Aortic smooth muscle cell (primary cell): Measurements from ENCODE around the gene CSHL1. TPM values are rescaled to one million over a fixed set of nuclear protein-coding genes. Genes with fewer than 3 reads are reported as not detected.

Experiments
- total RNA-seq: library from RNA; depleted of rRNA; stranded (reverse); fragments of >200 nt; gene quantifications from 2 replicates; pipeline ENCODE4 v1.2.3, GENCODE V29; 2014

The CSHL1 gene
- total RNA-seq = not detected in 2 replicates

DNA sequence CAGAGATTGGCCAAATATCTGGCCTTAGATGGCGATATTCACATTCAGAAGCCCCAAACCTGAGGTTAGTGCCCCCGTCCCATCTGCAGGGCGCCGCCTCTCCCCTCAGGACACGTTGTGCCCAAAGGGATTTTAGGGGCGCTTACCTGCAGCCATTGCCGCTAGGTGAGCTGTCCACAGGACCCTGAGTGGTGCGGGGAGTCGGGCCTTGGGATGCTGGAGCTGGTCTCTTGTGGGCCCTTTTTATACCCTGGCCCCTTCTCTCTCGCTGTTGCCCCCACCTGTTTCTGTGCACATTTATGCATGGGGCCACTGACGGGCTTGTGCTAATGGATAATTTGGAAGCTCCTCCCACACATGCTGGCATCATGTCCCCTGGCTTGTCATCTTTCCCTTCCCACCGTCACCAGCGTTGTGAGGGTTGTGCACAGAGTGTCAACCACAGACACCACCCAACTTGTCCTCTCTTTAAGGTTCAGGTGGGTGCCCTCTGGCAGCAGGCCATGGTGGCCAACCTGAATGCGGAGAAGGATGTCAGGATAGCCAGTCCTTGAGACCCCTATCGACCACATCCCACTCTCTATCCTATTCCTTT is at the start of gene CSHL1:
Gene CSHL1, minus strand, starts transcription at position 218 of the 595 bp plus-strand sequence. Its CDS starts 62 bp downstream, at position 156.

DNA sequence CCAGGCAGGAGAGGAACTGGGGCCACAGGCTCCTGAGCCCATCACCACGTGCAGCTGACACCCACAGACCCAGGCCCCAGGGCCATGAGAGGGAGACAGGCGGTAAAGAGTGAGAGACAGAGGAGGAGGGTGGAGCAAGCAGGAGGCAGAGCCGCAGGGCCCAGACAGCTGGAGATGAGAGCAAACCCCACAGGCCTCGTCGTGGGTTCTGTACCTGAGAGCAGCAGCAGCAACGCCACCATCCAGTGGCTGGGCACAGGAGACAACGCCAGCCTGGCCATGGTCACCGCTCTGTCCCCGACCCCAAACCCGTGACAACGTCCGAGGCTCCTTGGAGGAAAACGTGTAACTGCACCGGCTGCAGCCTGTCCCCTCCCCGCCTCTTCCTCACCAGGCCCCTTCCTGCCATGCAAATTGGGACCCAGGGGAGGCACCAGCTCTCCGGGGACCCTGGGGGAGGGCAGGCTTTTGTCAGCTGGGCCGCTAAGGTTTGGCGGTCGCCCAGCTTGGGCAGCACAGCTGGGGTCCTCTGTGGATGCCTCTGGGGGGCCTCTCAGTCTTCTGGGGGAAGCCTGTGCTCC is 21.0 kb upstream of the CSHL1 start, which contains the start of gene CD79B:
Gene CD79B, minus strand, starts transcription at position 351 of the 581 bp plus-strand sequence. Its CDS starts 70 bp downstream, at position 281.

DNA sequence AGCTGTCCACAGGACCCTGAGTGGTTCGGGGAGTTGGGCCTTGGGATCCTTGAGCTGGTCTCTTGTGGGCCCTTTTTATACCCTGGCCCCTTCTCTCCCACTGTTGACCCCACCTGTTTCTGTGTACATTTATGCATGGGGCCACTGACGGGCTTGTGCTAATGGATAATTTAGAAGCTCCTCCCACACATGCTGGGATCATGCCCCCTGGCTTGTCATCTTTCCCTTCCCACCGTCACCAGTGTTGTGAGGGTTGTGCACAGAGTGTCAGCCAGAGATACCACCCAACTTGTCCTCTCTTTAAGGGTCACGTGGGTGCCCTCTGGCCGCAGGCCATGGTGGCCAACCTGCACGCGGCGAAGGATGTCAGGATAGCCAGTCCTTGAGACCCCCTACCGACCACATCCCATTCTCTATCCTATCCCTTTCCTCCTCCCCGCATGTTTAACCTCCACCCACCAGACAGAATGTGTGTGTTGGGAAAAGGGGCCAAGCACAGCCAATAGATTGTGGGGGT is 7.8 kb upstream of the CSHL1 start, which contains the start of gene GH1:
Gene GH1, minus strand, starts transcription at position 51 of the 517 bp plus-strand sequence. CDS start 63 bp downstream, outside the sequence.

DNA sequence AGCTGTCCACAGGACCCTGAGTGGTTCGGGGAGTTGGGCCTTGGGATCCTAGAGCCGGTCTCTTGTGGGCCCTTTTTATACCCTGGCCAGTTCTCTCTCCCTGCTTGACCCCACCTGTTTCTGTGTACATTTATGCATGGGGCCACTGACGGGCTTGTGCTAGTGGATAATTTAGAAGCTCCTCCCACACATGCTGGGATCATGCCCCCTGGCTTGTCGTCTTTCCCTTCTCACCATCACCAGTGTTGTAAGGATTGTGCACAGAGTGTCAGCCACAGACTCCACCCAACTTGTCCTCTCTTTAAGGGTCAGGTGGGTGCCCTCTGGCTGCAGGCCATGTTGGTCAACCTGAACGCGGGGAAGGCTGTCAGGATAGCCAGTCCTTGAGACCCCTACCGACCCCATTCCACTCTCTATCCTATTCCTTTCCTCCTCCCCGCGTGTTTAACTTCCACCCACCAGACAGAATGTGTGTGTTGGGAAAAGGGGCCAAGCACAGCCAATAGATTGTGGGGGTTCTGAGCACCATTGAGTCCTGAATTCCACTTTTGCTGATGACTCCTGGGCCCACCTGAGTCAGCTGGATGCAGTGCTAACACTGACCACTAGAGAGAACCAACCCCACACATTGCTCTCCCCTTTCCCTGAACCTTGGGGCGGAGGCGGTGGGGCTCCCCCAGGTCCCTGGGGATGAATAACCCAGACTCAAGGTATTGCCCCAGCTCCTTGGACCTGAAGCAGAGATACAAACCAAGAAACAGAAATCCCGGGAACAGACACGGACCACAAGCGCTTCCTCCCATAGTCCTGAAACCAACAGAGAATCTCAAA is 14.3 kb downstream of the CSHL1 start, which contains the start of gene CSH1:
Gene CSH1, minus strand, starts transcription at position 51 of the 831 bp plus-strand sequence. CDS start 63 bp downstream, outside the sequence.

GRCh38 chr17:63881935-63882601 is 29.0 kb downstream of the CSHL1 start, which contains the start of gene GH2:
GH2 (minus strand) TSS chr17:63881944; CDS start chr17:63881801, 143 bp downstream.

DNA sequence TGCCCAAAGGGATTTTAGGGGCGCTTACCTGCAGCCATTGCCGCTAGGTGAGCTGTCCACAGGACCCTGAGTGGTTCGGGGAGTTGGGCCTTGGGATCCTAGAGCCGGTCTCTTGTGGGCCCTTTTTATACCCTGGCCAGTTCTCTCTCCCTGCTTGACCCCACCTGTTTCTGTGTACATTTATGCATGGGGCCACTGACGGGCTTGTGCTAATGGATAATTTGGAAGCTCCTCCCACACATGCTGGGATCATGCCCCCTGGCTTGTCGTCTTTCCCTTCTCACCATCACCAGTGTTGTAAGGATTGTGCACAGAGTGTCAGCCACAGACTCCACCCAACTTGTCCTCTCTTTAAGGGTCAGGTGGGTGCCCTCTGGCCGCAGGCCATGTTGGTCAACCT is 37.5 kb downstream of the CSHL1 start, which contains the start of gene CSH2:
Gene CSH2, minus strand, starts transcription at position 101 of the 400 bp plus-strand sequence. Its CDS starts 63 bp downstream, at position 38.

Other genes with a start within 250 kb of the CSHL1 start
- 3.3 and 5.8 TPM in 2 replicates for gene LIMD2, start 211.1 kb downstream of the CSHL1 start, total RNA-seq
- gene STRADA, start 169.5 kb downstream of the CSHL1 start, total RNA-seq = 19.5 and 21.1 TPM in 2 replicates
- gene CCDC47, start 137.7 kb downstream of the CSHL1 start, total RNA-seq = 76.7 and 87.7 TPM in 2 replicates
- gene DDX42, start 137.1 kb downstream of the CSHL1 start, total RNA-seq = 61.2 and 62.7 TPM in 2 replicates
- gene PSMC5, start 83.8 kb downstream of the CSHL1 start, total RNA-seq = 100 and 134 TPM in 2 replicates
- 47.4 and 65.3 TPM in 2 replicates for gene FTSJ3, start 83.6 kb downstream of the CSHL1 start, total RNA-seq
- 84.6 and 95.6 TPM in 2 replicates for gene SMARCD2, start 68.6 kb downstream of the CSHL1 start, total RNA-seq
- not detected in 2 replicates for gene CSH2, start 37.6 kb downstream of the CSHL1 start, total RNA-seq
- not detected in 2 replicates for gene GH2, start 29.3 kb downstream of the CSHL1 start, total RNA-seq
- not detected in 2 replicates for gene CSH1, start 14.7 kb downstream of the CSHL1 start, total RNA-seq
- not detected in 2 replicates for gene GH1, start 7.6 kb upstream of the CSHL1 start, total RNA-seq
- gene CD79B, start 21.1 kb upstream of the CSHL1 start, total RNA-seq = 2.1 and 2.9 TPM in 2 replicates
- 0.12 and 0.13 TPM in 2 replicates for gene SCN4A, start 61.7 kb upstream of the CSHL1 start, total RNA-seq
- gene PRR29, start 87.1 kb upstream of the CSHL1 start, total RNA-seq = 1.5 and 2.5 TPM in 2 replicates
- gene ICAM2, start 109.4 kb upstream of the CSHL1 start, total RNA-seq = 22.9 and 44.0 TPM in 2 replicates
- gene ERN1, start 218.9 kb upstream of the CSHL1 start, total RNA-seq = 7.6 and 7.9 TPM in 2 replicates